ENCODE data around the gene METTL23.

METTL23 gene

GRCh38 chr17:76726776-76727718, at the start of gene METTL23:
Gene METTL23 (plus strand): TSS chr17:76726839. CDS start chr17:76729711, 2,872 bp downstream.
- DNase-seq: no peak

GRCh38 chr17:76677406-76677805, 49.2 kb upstream of the METTL23 start:
- no peak for DNase-seq

GRCh38 chr17:76678330-76678729, 48.3 kb upstream of the METTL23 start:
- DNase-seq: no peak

- DNase-seq: no peak
Observed at GRCh38 chr17:76679239-76679638, 47.4 kb upstream of the METTL23 start.

GRCh38 chr17:76681222-76682137, 45.2 kb upstream of the METTL23 start:
- DNase-seq: no peak

GRCh38 chr17:76682296-76682695, 44.3 kb upstream of the METTL23 start:
- no peak for DNase-seq

- DNase-seq: no peak
Observed at GRCh38 chr17:76683011-76683755, 43.5 kb upstream of the METTL23 start.

- DNase-seq: no peak
Observed at GRCh38 chr17:76683921-76684745, 42.5 kb upstream of the METTL23 start.

- no peak for DNase-seq
Observed at GRCh38 chr17:76684756-76685155, 41.9 kb upstream of the METTL23 start.

GRCh38 chr17:76685366-76685765, 41.3 kb upstream of the METTL23 start:
- no peak for DNase-seq

- no peak for DNase-seq
Observed at GRCh38 chr17:76685846-76686245, 40.8 kb upstream of the METTL23 start.

- DNase-seq: no peak
Observed at GRCh38 chr17:76686538-76687297, 39.9 kb upstream of the METTL23 start.

GRCh38 chr17:76687298-76688164, 39.1 kb upstream of the METTL23 start:
- DNase-seq: no peak

GRCh38 chr17:76688165-76688622, 38.4 kb upstream of the METTL23 start:
- DNase-seq: no peak

- no peak for DNase-seq
Observed at GRCh38 chr17:76689859-76690258, 36.8 kb upstream of the METTL23 start.

GRCh38 chr17:76690596-76691280, 35.9 kb upstream of the METTL23 start:
- no peak for DNase-seq

- no peak for DNase-seq
Observed at GRCh38 chr17:76691379-76692191, 35.1 kb upstream of the METTL23 start.

- no peak for DNase-seq
Observed at GRCh38 chr17:76695059-76695831, 31.4 kb upstream of the METTL23 start.
